ENCODE results near the gene COQ8A.

The COQ8A gene

DNA sequence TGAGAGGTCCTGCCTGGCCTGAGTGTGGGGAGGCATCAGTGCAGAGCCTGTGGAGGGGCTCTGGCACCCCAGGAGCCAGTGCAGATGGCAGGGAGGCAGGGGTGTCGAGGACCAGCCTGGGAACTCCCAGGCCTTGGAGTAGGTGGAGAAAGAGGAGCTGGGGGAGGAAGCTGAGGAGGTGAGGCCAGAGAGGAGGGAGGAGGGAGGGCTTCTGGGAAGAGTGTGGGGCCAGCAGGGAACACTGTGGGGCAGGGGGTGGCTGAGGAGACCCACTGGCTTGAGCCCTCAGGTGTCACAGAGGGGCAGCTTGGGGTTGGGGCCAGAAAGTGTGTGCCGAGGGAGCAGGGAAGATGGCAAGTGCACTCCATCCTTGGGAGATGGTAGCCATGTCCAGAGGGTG, 3.8 kb downstream of the COQ8A start:
- Histone ChIP-seq H3K27ac (no peak overlapping the region), H3K4me1 (peaks cover 0 to 46% (median 21%) of the 10 kb centered on the region in 4 donors), H3K36me3 (no peaks in the 10 kb centered on the region), H3K4me3 (no peak overlapping the region), H3K27me3 (no peaks in the 10 kb centered on the region), H3K9me3 (no peaks in the 10 kb centered on the region)
- DNase-seq = peak in 1 of 2 donors; percentile 44
- TF ChIP-seq, protein P1, sequence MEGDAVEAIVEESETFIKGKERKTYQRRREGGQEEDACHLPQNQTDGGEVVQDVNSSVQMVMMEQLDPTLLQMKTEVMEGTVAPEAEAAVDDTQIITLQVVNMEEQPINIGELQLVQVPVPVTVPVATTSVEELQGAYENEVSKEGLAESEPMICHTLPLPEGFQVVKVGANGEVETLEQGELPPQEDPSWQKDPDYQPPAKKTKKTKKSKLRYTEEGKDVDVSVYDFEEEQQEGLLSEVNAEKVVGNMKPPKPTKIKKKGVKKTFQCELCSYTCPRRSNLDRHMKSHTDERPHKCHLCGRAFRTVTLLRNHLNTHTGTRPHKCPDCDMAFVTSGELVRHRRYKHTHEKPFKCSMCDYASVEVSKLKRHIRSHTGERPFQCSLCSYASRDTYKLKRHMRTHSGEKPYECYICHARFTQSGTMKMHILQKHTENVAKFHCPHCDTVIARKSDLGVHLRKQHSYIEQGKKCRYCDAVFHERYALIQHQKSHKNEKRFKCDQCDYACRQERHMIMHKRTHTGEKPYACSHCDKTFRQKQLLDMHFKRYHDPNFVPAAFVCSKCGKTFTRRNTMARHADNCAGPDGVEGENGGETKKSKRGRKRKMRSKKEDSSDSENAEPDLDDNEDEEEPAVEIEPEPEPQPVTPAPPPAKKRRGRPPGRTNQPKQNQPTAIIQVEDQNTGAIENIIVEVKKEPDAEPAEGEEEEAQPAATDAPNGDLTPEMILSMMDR (IDR thresholded peaks at IDR 0.05) = no peak
- intact Hi-C loops (cut with DNase I; ENCODE audit: low total_unique reads) = loop anchor here (5.0 kb wide), 1 partner anchor 72 kb away; the partner anchor contains the start of gene PSEN2

DNA sequence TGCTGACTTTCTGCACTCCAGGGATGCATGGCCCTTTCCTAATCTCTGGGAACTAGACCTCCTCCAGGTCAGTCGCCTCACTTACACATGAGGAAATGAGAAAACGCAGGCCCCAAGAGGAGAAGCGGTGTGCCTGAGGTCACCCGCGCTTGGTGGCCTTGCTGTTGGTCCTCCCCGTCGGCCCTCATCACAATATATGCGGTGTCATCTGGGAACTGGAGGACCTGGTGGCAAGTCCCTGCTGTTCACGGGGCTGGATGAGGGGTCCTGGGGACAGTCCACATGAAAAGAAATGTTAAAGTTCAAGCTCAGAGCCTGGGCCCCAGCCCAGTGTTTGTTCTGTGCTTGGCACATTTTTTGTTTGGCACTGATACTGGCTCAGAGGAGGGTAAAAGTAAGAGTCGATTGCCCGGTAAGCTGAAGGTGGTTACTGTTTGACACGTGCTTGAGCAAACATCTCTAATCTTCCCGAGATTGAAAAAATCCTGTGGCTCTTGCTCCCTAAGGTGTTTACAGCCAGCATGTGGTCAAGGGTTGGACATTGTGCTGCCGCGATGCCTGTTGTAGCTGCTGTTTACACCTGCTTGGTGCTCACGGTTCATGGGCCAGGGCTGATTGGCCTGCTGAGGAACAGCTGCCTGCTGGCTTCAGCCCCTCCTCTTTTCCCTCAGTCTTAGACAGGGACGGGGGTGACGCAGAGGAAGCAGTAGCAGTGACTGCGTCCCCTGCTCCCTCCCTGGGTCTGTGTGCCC, 5.2 kb downstream of the COQ8A start:
- Histone ChIP-seq H3K9me3 (no peaks in the 10 kb centered on the region), H3K27me3 (no peaks in the 10 kb centered on the region), H3K4me1 (peaks cover 0 to 46% (median 21%) of the 10 kb centered on the region in 4 donors), H3K36me3 (no peaks in the 10 kb centered on the region), H3K4me3 (no peak overlapping the region), H3K27ac (no peak overlapping the region)
- intact Hi-C loops (cut with DNase I; ENCODE audit: low total_unique reads) = no loop called here
- DNase-seq = peak in 1 of 2 donors; percentile 48
- TF ChIP-seq, protein P1 (IDR thresholded peaks at IDR 0.05) = no peak

DNA sequence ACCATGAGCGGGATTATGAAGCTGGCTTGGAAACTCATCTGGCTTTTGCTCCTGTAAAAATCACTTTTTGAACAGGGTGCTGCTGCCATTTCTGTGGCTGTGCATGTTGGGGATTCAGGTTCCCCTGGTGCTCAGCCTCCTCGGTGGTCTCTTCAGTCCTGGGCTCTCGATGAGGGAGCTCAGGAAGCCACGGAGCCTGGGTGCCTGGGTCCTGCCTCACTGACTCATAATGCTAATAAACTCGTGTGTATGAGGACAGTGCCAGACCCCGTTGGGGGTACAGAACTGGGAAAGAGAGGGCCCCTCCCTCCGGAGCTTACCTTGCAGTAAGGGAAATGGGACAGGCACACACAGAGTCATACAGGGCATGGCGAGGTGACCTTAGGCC, 5.8 kb downstream of the COQ8A start:
- TF ChIP-seq, protein P1 (IDR thresholded peaks at IDR 0.05) = no peak
- no peaks in the 10 kb centered on the region for H3K36me3 ChIP-seq
- DNase-seq = peak in 1 of 2 donors; percentile 55
- intact Hi-C loops (cut with DNase I; ENCODE audit: low total_unique reads) = no loop called here
- no peaks in the 10 kb centered on the region for H3K27me3 ChIP-seq
- no peak overlapping the region for H3K27ac ChIP-seq
- H3K9me3 ChIP-seq = no peaks in the 10 kb centered on the region
- no peak overlapping the region for H3K4me3 ChIP-seq
- H3K4me1 ChIP-seq = peaks cover 0 to 42% (median 19%) of the 10 kb centered on the region in 4 donors

DNA sequence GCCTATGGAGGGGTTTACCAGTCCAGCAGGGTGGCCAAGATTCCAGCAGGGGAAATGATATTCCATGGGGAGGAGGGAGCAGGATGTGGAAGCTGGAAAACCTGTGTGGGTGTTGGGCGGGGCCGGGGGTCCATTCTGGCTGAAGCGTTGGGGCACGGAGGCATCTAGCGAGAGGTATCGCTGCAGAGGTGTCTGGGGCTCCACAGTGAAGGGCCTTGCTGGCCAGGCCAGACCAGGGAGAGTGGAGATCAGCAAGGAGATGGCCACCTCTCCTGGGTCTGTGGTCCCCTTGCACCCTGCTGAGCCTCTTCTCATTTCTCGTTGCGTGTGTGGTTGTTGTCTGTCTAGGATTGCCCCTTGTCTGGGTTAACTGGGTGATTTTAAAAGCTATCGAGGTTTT, 6.2 kb downstream of the COQ8A start:
- peak in 1 of 2 donors; percentile 48 for DNase-seq
- H3K27me3 ChIP-seq = no peaks in the 10 kb centered on the region
- peaks cover 0 to 38% (median 14%) of the 10 kb centered on the region in 4 donors for H3K4me1 ChIP-seq
- H3K4me3 ChIP-seq = no peak overlapping the region
- intact Hi-C loops (cut with DNase I; ENCODE audit: low total_unique reads) = no loop called here
- TF ChIP-seq, protein P1 (IDR thresholded peaks at IDR 0.05) = no peak
- no peaks in the 10 kb centered on the region for H3K9me3 ChIP-seq
- no peaks in the 10 kb centered on the region for H3K36me3 ChIP-seq
- H3K27ac ChIP-seq = no peak overlapping the region

DNA sequence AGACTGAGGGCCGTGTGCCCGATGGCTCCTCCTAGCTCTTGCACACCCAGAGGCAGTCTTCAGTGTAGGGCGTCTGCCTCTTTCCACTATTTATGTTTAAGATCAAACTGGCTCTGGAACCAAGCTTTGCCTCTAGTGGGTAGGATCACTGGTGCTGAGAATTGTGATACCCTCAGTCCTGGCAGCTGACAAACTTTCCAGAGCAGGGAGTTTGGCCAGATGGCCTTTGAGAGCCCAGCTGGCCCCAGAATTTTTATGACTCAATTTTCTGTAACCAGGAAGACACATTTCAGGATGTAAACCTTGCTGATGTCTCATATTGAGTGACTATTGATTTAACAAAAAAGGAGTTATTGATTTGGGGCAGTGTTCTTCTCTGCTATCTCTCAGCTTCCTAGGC, 6.7 kb downstream of the COQ8A start:
- Histone ChIP-seq H3K9me3 (no peaks in the 10 kb centered on the region), H3K36me3 (no peaks in the 10 kb centered on the region), H3K4me1 (peaks cover 0 to 35% (median 9%) of the 10 kb centered on the region in 4 donors), H3K27ac (no peak overlapping the region), H3K27me3 (no peaks in the 10 kb centered on the region), H3K4me3 (no peak overlapping the region)
- DNase-seq = no peak
- intact Hi-C loops (cut with DNase I; ENCODE audit: low total_unique reads) = no loop called here
- TF ChIP-seq, protein P1 (IDR thresholded peaks at IDR 0.05) = no peak
